HG03280 (cell line): Measurements from ENCODE around the gene MPZL1.

Source experiments
- ATAC-seq: cut with Tn5 transposase; IDR thresholded peaks from one replicate; pipeline ENCODE4 v1.9.1; 2021; ENCODE audit warnings: mild to moderate bottlenecking, moderate library complexity; ENCODE audit not compliant: unreplicated experiment

MPZL1 gene

DNA sequence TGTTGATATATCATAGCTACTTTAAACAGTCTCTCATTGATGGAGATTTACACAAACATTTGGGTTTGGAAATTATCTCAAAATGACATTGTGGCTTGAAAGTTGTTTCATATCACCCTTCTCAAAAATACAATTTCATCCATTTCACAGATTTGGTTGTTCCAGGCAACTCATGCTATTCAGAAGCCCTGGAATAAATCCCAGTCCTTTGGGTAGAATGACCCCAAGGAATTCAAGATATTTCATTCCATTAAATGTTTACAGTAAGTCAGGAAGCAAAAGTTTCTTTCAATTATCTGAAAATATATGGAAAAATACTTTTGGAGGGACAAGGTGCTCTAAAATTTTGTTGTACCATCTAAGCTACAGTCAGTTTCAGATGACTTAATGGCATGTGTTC, 27.1 kb downstream of the MPZL1 start:
- no peak for ATAC-seq

DNA sequence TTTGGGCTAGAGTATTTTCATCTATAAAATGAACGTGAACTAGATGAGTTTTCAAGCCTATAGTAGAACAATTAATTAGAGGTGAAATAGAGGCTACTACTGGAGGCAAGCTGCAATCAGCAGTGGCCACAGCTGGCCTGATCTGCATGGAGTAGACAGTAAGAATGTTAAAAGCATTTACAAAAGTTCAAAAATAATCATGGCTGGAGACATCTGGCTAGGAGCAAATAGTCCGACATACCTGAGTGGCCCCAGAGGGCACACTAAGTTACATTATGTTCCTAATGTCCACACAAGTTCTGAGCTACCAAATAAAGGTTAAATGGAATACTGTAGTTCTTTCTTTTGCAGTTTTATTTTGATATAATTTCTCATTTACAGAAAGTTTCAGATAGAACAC, 28.0 kb downstream of the MPZL1 start:
- no peak for ATAC-seq

DNA sequence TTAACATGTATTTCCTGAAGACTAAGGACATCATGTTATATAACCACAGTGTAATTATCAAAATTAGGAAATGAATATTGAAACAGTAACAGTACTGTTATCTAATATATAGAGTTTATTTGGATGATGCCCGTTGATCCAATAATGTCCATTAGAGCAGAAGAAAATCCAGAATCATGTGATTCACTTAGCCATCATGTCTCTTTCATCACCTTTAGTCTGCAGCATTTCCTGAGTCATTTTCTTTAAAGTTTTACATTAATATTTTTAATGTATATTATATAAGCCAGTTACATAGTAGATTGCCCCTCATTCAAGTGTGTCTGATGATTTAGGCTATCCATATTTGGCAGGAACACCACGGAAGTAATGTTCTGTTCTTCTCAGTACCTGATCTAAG, 28.9 kb downstream of the MPZL1 start:
- no peak for ATAC-seq

DNA sequence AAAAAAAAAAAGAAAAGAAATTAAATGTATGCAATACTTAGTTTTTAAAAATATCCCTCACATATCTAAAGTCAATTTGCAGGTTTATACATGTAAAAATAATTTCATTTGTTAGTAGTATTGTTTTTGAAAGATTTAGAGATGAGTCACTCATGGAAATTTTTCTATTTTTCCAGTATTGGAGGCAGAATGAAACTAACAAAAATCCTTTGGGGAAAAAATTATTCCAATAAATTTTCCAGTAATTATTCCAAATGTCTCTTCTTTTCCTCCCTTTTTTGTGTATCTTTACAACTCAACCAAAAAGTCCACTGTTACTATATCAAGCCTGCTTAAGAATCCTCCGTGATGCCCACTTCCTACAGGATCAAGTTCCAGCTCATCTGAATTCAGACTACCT, 29.9 kb downstream of the MPZL1 start:
- no peak for ATAC-seq

DNA sequence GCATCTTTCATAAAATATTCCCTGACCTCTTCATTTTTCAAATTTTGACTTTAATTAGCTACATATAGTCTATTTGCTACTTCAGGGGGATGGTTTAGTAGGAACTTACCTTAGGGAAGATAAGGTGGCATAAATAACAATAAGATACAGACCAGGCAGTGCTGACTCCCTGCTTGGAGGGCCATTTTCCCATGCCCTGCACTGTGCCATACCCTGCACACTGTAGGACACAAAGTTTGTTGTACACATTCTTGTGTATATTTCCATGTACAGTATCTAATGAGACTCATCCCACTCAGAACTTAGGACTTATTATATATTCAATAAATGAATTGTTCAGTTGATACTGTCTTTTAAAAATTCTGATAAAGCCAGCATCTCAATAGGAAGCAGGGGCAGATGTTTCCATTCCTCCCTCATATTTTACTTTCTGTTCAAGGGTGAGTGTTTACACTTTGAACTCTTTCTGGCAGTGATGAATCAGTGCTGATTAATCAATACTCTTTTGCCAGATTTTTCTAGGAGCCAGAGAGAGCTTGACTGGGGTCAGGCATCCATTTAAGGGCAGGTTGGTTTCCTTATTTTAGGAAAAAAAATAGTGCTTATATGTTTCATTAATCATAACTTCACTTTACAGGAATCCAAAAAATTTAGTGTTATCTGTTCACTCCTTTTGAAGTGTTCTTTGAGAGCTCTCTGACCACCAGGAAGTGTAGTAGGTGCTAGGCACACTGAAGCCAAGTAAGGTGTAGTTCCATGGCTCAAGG, 30.6 kb downstream of the MPZL1 start:
- ATAC-seq = peak; percentile 36

DNA sequence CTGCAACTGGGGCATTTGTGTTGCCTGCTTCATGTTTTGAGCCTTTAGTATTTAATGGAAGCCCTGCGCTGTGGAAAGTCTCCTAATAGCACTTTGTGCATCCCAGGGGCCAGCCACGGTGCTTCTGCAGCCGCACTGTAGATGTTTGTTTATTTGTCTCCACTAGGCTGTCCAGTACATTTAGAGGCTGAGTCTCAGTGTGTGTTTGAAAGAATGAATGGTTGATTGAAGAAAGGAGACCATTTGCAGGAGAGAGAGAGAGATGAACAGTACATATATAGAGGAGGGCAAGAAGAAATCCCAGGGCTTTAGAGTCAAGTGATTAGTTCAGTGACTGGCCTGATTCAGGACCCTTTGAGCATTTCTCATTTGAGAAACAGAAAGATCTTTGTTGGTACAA, 33.9 kb downstream of the MPZL1 start:
- ATAC-seq = no peak

DNA sequence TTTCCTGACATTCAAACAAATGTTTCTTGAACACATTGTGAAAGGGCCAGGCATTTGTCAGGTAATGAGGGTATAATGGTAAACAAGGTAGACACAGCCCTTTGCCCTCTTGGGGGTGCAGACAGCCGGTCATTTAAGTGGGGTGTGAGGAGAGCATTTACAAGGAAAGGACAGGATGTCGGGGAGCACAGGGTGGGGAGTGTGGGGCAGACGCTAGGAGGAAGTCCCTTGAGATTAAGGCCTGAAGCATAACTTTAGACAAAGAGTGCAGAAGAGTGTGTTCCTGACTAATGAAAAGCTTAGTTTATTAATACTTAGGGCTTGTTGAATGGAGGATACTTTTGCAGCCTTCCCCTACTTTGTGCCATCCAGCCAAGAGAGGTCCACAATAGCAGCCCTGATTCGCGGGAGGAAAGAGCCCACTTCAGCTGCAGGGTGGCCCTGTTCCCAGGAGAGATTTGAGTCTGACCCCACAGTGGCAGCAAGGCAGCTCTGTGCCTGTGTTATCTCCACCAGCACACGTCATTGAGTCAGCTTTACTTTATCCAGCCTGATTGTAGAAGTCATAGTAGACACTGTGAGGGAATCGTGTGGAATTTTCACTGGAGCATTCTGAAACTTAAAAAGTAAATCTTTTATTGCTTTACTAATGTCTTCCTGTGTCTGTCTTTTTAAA, 35.1 kb downstream of the MPZL1 start:
- ATAC-seq = no peak

DNA sequence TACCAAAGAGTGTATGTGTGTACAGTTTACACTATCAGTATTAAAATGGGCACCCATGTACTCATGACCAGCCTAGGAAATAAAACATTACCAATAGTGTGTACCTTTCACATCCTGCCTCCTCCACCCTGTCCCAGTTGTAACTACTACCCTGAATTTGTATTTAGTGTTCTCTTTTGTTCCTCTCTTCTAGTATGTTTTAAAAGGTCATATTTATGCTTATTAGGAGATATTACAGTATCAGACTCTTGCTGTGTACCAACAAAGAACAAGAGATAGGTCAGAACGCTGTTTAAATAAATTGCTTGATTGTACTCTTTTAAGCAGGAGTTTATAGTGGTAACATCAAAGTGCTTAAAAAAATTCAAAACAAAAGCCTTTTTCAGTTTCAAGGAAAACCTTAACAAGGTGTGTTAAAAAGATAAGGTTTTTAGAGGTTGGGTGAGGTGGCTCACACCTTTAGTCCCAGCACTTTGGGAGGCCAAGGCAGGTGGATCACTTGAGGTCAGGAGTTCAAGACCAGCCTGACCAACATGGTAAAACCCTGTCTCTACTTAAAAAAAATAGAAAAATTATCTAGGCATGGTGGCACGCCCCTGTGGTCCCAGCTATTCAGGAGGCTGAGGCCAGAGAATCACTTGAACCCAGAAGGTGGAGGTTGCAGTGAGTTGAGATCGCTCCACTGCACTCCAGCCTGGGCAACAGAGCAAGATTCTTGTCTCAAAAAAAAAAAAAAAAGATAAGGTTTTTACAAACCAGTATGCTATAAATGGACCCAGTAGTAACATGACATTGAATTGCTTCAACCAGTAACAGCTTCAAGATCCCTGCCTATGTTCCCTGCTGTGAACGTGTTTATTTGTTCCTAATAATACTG, 35.9 kb downstream of the MPZL1 start:
- ATAC-seq = no peak

DNA sequence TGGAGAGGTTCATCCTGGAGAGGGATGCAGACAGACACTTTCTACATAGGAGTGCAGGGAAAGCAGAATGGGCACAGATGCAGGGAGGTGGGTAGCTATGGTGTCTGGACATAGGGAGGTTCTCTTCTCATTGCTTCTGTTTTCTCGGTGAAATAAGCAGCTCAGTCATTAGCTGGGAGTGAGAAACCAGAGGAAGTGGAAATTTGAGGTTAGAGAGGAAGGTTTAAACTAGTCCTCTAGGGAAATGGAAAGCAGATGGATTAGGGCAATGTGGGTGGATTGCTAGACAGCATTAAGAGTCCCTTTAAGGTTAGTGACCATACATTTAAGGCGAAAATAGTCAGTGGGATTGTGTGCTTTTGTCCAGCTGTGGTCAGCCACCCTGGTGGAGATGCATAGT, 39.6 kb downstream of the MPZL1 start:
- no peak for ATAC-seq

DNA sequence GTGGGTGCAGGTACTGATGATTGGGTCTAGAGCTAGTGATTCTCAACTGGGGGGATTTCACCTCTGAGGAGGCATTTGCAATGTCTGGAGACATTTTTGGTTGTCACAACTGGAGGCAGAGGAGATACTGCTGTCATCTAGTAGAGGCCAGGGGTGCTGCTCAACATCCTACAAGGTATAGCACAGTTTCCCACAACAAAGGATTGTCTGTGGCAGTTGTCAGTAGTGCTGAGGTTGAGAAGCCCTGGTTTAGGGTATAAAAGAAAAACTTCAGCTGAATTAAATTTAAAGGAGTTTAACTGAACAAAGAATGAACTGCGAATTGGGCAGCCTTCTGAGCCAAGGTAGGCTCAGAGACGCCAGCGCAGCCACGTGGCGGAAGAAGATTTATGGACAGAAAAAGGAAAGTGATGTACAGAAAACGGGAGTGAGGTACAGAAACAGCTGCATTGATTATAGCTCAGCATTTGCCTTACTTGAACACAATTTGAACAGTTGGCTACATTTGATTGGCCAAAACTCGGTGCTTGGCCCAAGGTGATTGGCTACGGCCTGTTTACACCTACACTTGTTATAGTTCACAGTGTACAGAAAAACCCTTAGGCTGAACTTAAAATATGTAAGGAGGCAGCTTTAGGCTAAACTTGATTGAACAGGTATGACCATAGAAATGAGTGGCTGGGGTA, 40.4 kb downstream of the MPZL1 start:
- no peak for ATAC-seq

DNA sequence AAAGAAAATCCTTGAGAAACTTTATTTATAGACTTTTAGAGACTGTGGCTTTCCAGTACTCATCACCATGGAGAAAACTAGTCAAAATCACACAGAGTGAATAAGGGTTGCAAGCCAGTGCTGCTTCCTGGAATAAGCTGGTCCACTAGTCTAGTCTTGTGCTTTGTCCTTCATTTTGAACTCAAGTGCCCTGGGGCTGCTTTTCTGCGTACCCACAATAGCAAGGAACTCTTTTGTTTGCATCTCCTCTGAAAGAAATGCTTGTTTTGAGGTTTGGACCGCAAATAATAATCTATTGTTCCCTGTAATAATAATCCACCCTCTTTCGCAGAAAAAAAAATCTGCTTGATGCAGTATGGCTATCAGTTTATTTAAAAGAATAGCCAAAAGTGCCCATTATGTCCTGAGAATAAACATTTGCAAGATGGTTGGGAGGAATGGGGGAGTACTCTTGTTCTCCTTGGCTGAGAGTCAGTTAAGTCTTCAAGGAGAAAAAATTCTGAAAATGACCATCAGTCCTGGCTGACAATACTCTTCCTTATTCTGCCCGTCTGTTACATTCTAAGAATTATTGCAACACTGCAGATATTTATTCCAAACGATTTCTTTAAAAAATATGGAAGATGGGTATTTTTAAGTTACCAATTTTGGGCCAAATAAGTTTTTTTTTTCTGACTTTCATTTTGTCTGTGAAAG, 41.9 kb downstream of the MPZL1 start:
- ATAC-seq = no peak

DNA sequence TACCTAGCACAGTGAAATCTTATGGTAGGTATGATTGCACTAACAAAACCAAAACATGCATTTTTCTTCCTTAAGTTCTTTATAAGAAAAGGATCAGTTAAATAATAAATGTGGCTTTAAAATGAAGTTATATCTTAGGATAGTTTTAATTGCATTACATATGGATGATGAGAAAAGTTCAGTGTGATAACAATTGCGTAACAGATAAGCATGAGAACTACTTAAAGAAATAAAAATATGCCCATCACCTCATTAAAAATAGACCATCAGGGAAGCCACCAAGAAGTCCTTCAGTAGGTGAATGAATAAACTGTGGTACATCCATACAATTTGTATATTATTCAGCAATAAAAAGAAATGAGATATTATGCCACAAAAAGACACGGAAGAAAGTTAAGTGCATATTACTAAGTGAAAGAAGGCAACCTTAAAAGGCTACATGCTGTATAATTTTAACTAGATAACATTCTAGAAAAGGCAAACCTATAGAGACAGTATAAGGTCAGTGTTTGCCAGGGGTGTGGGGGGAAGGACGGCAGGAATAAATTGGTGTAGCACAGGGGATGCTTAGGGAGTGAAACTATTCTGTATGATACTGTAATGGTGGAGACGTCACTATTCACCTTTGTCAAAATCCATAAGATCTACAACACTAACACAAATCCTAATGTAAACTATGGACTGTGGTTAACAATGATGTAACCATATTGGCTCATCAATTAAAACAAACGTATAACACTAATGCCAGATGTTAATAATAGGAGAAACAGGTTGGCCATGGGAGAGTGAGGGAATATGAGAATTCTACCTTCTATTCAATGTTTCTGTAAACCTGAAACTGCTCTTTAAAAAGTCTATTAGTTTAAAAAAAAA, 42.9 kb downstream of the MPZL1 start:
- ATAC-seq = no peak

DNA sequence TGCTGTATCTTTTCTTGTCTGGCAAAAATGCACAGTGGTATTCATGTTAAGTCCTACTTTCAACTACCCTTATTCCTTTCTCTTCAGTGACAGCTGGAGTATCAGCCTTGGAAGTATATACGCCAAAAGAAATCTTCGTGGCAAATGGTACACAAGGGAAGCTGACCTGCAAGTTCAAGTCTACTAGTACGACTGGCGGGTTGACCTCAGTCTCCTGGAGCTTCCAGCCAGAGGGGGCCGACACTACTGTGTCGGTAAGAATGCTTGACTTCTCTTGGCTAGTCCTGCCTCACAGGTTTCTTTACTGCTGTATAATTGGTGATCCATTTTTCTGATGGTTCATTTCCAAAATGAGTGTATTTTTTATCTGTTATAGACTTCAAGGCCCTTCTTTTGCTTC, 43.7 kb downstream of the MPZL1 start:
- ATAC-seq = no peak

DNA sequence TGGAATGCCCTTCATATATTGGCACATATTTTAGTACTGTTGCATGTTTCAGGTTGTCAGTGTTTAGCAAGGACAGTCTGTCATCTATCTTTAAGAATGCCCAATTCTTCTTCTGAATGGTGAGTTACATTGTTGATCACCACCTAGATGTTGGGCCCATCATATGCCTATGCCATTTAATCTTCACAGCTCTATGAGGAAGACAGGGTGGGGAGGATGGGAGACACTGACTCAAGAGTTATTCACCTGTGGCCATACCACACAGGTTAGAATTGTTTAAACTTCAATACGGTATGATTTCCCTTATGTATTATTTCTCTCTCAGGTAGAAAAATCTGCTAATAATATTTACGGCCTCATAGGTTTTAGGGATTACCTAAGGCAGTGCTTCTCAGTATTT, 44.8 kb downstream of the MPZL1 start:
- ATAC-seq = no peak

DNA sequence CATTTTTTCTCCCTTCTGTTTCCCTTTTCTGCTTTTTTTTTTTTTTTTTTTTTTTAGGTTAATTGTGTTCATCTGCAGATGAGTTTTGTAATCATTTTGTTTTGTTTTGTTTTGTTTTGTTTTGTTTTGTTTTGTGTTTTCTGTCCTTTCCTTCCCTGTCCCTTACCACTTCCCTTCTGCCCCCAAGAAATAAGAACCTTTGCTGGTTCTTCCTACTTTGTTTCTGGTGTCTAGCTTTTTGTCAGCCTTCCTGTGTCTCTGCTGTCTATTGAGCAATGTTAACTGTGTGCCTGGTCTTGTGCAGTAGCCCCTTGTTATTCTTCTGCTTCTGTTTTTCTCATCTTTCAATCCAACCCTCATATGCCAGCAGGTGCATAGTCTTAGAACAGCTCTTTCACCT, 46.0 kb downstream of the MPZL1 start:
- no peak for ATAC-seq

DNA sequence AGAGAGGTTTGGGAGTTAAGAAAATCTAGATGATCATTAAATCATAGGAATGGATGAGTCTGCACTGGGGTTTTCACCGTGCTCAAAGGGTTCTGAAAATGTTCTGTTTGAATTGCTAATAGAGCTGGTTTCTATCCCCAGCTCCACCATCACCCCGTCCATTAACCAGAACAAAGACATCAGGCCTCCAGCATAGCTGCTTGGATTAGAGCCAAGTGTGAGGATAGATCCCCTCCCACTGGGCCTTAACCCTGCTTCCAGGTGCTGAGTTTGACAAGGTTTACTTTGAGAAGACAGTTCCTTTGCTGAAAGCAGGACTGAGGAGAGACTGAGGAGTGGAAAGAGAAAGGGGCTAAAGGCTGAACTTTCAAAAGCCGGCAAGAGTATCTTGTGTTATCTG, 48.3 kb downstream of the MPZL1 start:
- no peak for ATAC-seq

DNA sequence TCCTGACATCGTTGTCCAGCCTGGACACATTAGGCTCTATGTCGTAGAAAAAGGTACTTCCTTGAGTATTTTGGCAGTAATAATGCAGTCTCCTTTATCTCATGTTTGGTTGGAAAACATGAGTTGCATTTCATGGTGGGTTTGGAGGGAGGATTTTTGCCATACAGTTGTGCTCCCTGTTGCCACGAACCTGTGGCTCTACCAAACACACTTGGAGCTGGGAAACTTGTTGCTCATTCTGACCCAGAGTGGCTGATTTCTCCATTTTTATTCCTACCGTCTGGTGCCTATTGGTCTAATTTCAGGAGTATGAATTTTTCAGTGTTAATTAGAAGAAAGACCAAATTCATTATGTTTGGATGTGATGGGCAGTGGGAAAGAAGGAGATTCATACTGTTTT, 50.7 kb downstream of the MPZL1 start:
- ATAC-seq = no peak

DNA sequence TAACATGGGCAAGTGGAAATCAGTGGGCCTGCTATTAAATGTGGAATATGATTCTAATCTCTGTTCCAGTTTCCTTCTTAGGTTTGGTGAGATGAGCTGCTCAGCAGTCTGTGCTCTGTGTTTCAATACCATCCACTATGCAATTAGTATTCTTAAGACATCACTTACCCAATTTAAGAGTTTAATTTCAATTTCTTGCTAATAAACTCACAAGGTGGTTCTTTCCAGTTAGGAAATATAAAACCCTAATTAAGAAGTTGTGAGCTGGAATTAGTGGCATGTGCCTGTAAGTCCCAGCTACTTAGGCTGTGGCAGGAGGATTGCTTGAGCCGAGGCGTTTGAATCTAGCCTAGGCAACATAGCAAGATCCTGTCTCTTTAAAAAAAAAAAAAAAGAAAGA, 51.7 kb downstream of the MPZL1 start:
- ATAC-seq = no peak

DNA sequence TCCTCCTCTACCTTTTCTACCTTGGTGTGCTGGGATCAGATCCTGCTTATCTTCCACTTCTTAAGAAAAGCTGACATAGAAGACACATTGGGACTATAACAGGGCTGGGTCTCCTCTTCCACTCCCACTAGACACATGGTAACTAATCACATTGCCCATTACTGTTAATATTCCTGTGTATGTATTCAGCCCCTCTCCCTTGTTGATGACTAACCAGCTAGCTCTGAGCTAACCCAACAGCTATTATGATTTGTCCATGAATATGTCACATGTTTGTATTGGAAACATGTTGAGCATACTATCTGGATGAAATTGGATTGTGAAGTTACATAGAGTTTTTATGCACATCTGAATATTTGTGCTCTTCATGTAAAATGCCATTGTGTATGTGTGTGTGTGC, 52.9 kb downstream of the MPZL1 start:
- ATAC-seq = no peak

DNA sequence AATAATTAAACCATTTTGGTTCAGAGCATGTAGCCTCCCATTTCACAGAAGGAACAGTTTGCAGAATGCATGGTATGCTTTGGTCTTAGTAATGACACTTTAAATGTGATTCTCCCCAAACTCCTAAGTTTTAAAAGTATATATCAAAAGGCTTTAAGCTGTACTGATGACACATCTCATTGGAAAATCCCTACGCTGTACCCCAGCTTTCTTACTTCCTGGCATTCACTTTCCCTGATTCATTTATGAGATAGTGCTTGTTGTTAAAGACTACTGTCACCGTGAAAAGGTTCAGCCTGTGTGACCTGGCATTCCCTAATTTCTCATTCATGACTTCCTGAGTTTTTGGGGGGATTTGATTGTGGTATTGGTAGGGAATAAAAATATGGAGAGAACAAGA, 53.4 kb downstream of the MPZL1 start:
- no peak for ATAC-seq
